Stimulated activated CD8-positive, alpha-beta memory T cell treated with anti-CD3 and anti-CD28 coated beads, Interleukin-4, amount 100 ng/mL, for 4 hours (primary cell): ENCODE data around the gene COG8.
"Not testable (repeated sequence)": the region's sequence is repeated elsewhere in the genome, so short reads cannot be mapped to it uniquely, and the experiment has no call there.

Experiments
- DNase-seq, 2 donors: peaks; one replicate each; pipeline ENCODE4 v3.0.0-alpha.2; 2020; ENCODE audit warnings: low read depth in 2 of 2, low spot score in 1 of 2

COG8 gene

DNA sequence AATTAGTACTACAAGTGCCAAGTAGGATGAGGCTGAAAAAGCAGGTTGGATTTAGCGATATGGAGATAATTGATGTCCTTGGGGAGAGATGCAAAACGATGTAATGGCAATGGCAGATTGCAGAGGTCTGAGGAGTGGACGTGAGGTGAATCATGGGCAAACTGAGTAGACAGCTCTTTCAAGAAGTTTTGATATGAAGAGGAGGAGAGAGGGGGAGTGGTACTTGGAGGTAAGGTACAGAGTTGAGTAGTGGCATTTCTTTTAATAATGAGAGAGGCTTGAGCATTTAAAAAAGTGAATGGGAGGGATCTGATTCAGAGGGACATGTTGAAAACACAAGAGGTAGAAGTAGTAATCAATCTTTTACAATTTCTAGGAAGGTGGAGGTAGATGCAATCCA is 46.0 kb downstream of the COG8 start:
- DNase-seq, result no peak

DNA sequence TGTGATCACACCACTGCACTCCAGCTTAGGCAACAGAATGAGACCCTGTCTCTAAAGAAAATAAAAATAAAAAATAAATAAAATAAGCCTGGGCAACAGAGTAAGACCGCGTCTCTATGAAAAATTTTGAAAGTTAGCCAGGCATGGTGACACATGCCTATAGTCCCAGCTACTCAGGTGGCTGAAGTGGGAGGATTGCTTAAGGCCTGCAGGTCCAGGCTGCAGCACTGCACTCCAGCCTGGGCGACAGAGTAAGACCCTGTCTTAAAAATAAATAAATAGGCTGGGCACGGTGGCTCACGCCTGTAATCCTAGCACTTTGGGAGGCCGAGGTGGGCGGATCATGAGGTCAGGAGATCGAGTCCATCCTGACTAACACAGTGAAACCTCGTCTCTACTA is 47.7 kb downstream of the COG8 start:
- not testable (repeated sequence) for DNase-seq

DNA sequence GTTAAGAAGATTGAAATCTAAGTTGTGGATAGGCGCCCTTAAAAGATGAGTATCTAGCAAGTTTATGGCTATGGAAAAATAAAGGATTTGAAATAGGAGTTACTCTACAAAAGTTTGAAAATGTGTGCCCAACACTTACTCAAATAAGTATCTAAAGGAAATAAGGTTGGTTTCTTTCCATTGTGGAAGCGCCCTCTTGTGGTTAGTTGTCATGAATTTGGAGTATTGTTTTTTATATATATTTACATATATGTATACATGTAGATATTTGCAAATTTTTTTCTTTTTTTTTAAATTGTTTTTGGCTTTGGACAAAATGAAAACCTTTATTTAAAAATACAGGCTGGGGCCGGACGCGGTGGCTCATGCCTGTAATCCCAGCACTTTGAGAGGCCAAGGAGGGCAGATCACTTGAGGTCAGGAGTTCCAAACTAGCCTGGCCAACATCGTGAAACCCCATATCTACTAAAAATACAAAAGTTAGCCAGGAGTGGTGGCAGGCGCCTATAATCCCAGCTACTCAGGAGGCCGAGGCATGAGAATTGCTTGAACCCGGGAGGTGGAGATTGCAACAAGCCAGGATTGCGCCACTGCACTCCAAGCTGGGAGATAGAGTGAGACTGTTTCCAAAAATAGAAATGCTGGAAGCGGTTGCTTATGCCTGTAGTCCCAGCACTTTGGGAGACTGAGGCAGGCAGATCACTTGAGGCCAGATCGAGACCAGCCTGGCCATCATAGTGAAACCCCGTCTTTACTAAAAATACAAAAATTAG is 52.2 kb downstream of the COG8 start:
- DNase-seq, result peak in 1 of 2 donors; percentile 17

DNA sequence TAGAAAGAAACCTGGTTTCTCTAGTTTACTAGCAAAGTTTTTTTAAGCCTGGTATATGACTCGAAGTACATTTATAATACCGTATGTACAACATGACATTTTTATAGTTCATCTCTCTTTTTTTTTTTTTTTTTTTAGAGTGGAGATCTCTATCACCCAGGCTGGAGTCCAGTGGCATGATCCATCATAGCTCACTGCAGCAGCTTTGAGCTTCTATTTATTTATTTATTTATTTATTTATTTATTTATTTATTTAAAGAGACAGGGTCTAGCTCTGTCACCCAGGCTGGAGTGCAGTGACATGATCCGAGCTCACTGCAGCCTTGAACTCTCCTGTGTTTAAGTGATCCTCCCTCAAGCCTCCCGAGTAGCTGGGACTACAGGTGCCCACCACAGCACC is 54.1 kb downstream of the COG8 start:
- no peak for DNase-seq

DNA sequence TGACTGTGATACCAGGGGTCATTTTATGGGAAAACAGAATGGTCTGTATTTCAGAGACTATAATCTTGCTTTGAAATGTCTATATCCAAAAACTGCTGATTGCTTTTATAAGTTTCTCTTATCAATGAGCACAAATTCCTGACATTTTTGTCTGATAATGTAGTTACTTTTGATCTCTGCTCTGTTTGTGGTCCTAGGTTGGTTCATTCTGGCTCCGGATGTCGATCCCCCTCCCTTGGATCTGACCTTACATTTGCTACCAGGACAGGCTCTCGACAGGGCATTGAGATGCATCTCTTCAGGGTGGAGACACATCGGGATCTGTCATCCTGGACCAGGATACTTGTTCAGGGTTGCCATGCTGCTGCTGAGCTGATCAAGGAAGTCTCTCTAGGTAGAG is 55.5 kb downstream of the COG8 start:
- DNase-seq, result no peak

DNA sequence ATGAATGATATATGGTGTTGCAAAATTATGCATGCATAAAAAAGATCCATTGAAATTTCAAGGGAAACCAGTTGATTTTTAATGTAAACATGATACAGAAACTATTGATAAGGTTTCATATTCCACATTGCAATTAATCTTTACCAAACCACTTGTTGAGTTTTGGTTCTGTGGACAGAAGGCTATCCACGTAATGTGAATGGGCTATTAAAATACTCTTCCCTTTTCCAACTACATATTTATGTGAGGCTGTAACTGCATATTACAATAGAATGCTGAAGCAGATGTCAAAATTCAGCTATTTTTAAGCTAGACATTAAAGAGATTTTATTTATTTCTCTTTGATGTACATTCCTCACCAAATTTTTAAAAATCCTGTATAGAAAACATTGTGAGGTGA is 62.0 kb downstream of the COG8 start:
- DNase-seq, result no peak
